Kidney (tissue), 22 donors: ENCODE data around the gene HDGFL1. TPM values are rescaled to one million over a fixed set of nuclear protein-coding genes. Genes with fewer than 3 reads are reported as not detected.

ENCODE experiments used
- DNase-seq, 5 donors: peaks; one replicate each; pipeline ENCODE4 v3.0.0-alpha.2; 2013 to 2020
- FAIRE-seq: peaks from 2 replicates; lab custom pipeline; 2012; peaks lifted over from hg19 to GRCh38; lab: Jason Lieb, UNC
- H3K27ac ChIP-seq, 2 donors: one replicate each; pipeline ENCODE4 v1.7.0; 2013; ENCODE audit warnings: low read depth in 2 of 2, low read length in 2 of 2, inconsistent platforms in 1 of 2
- H3K27me3 ChIP-seq: one replicate; pipeline ENCODE4 v1.7.1; 2013; ENCODE audit warnings: low read length, inconsistent platforms; ENCODE audit not compliant: control insufficient read depth, insufficient read depth
- H3K36me3 ChIP-seq, 3 donors: one replicate each; pipeline versions ENCODE4 v1.7.0 to v1.7.1; 2013; ENCODE audit warnings: low read length in 3 of 3, control low read depth in 1 of 3, inconsistent platforms in 1 of 3; ENCODE audit not compliant: insufficient read depth in 3 of 3, control insufficient read depth in 2 of 3
- H3K4me1 ChIP-seq, 3 donors: one replicate each; pipeline versions ENCODE4 v1.7.0 to v1.7.1; 2013; ENCODE audit warnings: low read length in 3 of 3, inconsistent platforms in 1 of 3, low read depth in 1 of 3; ENCODE audit not compliant: control insufficient read depth in 2 of 3, insufficient read depth in 2 of 3
- H3K4me3 ChIP-seq, 3 donors: one replicate each; pipeline versions ENCODE4 v1.7.0 to v1.8.1; 2013; ENCODE audit warnings: low read length in 3 of 3, control low read depth in 1 of 3, inconsistent platforms in 1 of 3
- H3K9ac ChIP-seq, 3 donors: one replicate each; pipeline versions ENCODE4 v1.7.0 to v1.7.1; 2013; ENCODE audit warnings: low read length in 3 of 3, control low read depth in 1 of 3, inconsistent platforms in 1 of 3
- H3K9me3 ChIP-seq, 3 donors: one replicate each; pipeline versions ENCODE4 v1.7.0 to v1.7.1; 2013; ENCODE audit warnings: low read length in 3 of 3, control low read depth in 1 of 3, inconsistent platforms in 1 of 3; ENCODE audit not compliant: control insufficient read depth in 2 of 3, insufficient read depth in 1 of 3
- CTCF ChIP-seq: IDR thresholded peaks from 3 replicates; pipeline ENCODE4 v1.5.1; 2012; ENCODE audit warnings: mild to moderate bottlenecking, moderate library complexity, borderline replicate concordance; ENCODE audit not compliant: insufficient read depth; ENCODE audit errors: extremely low read depth
- intact Hi-C: fragments of 100-400 bp; cut with DNase I; formaldehyde crosslinking; loops from one replicate; pipeline ENCODE4 v1.11.1; 2022
- long read RNA-seq, 10 donors: library from polyadenylated mRNA in 1 of 10; unstranded in 1 of 10; transcript quantifications; one replicate each; pipeline ENCODE4 v2.0.0 and lab custom pipeline, GENCODE V29; 2021 to 2026
- polyA plus RNA-seq: library from polyadenylated mRNA; stranded (reverse); fragments of 350-450 nt; fragmentation: Illumina TruSeq; extraction: RNeasy Lipid Tissue Mini Kit (QIAGEN cat#74804); gene quantifications from one replicate; pipeline ENCODE4 v1.2.3, GENCODE V29; 2014; ENCODE audit warnings: low read depth, low replicate concordance; ENCODE audit not compliant: insufficient read depth
- total RNA-seq: library from RNA; stranded (reverse); fragmentation: NEBNext Ultra II Directional; extraction: Animal tissue kit (Norgen Biotek cat#: 25700); gene quantifications from one replicate; pipeline ENCODE4 v1.2.1, GENCODE V29; 2021
- donor health status: control.
- donor health status: control.
- donor health status: control.
- donor health status: control.
- donor health status: control.
- donor health status: DM: yes; HTN: yes; CAD: no.
- donor health status: Normal renal cell carcinoma (clear cell type).

HDGFL1 gene
- total RNA-seq: not detected
- not detected for polyA plus RNA-seq
- long read RNA-seq, donor 1: 0 reads
- long read RNA-seq, donor 2: 0 reads
- long read RNA-seq, donor 3: 0 reads
- long read RNA-seq, donor 4: 0 reads
- long read RNA-seq, donor 5: 0 reads
- long read RNA-seq, donor 6: 0 reads
- long read RNA-seq, donor 7: 0 reads
- long read RNA-seq, donor 8: 0 reads
- long read RNA-seq, donor 9: 0 reads
- long read RNA-seq, donor 10: 0 reads

- TF ChIP-seq CTCF: no peak
- Histone ChIP-seq H3K9me3 (no peaks in the 10 kb centered on the region), H3K27ac (no peak within 1 kb of the TSS), H3K27me3 (no peaks in the 10 kb centered on the region), H3K36me3 (no peaks in the 10 kb centered on the region), H3K4me1 (no peaks in the 10 kb centered on the region), H3K4me3 (no peak within 1 kb of the TSS), H3K9ac (no peak within 1 kb of the TSS)
- DNase-seq (peak in 1 of 5 donors; percentile 54), FAIRE-seq (no peak)
- intact Hi-C loops: no loop called here
Measured at GRCh38 chr6:22569281-22570184, at the start of gene HDGFL1. HDGFL1 (plus strand) TSS chr6:22569566; CDS start chr6:22569576, 10 bp downstream.

DNA sequence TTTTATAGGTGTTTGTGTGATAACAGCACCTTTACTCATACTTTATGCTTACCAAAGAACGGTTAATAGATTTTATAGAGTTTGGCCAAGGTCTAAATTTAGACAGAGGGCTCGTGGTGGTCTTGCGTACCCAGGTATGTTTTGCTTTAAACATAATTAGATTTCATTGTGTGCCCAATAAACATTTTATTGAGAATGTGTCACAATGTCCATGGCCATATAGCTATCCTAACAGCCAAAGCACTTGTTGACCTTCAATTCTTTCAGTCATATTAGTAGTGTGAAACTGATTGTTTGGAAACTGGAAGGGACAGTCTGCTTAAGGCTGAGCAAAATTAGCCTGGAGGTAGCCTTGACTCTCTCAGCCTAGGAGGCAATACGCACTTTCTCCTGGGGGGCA lies 48.3 kb upstream of the HDGFL1 start:
- DNase-seq (no peak), FAIRE-seq (no peak)
- Histone ChIP-seq H3K36me3 (no peaks in the 10 kb centered on the region), H3K9me3 (no peaks in the 10 kb centered on the region), H3K4me1 (no peaks in the 10 kb centered on the region), H3K27me3 (no peaks in the 10 kb centered on the region), H3K27ac (no peak overlapping the region), H3K4me3 (no peak overlapping the region), H3K9ac (no peak overlapping the region)
- intact Hi-C loops: no loop called here
- no peak for TF ChIP-seq CTCF

GRCh38 chr6:22526736-22527135 lies 42.6 kb upstream of the HDGFL1 start:
- no peaks in the 10 kb centered on the region for H3K9me3 ChIP-seq
- H3K9ac ChIP-seq: no peak overlapping the region
- no peaks in the 10 kb centered on the region for H3K27me3 ChIP-seq
- no peak overlapping the region for H3K27ac ChIP-seq
- intact Hi-C loops: no loop called here
- FAIRE-seq: no peak
- TF ChIP-seq CTCF: no peak
- no peak overlapping the region for H3K4me3 ChIP-seq
- H3K36me3 ChIP-seq: no peaks in the 10 kb centered on the region
- no peaks in the 10 kb centered on the region for H3K4me1 ChIP-seq
- DNase-seq: peak in 1 of 5 donors; percentile 39
